Endodermal cell (in vitro differentiated cells): ENCODE measurements around the gene GPR22. TPM values are rescaled to one million over a fixed set of nuclear protein-coding genes. Genes with fewer than 3 reads are reported as not detected.

Experiments used
- DNase-seq: peaks from one replicate; pipeline ENCODE4 v3.0.0-alpha.2; 2017
- H3K27ac ChIP-seq: 2 replicates; pipeline ENCODE4 v1.5.1; 2013; ENCODE audit warnings: mild to moderate bottlenecking, low read depth, low read length, moderate library complexity
- H3K27me3 ChIP-seq: 2 replicates; pipeline ENCODE4 v1.6.1; 2013; ENCODE audit warnings: mild to moderate bottlenecking, low read length, moderate library complexity; ENCODE audit not compliant: insufficient read depth, control insufficient read depth, poor library complexity, severe bottlenecking
- H3K36me3 ChIP-seq: 2 replicates; pipeline ENCODE4 v1.7.0; 2013; ENCODE audit warnings: mild to moderate bottlenecking, low read length, moderate library complexity; ENCODE audit not compliant: control insufficient read depth, insufficient read depth
- H3K4me1 ChIP-seq: one replicate; pipeline ENCODE4 v1.7.0; 2013; ENCODE audit warnings: low read length; ENCODE audit not compliant: control insufficient read depth, insufficient read depth
- H3K4me3 ChIP-seq: 2 replicates; pipeline ENCODE4 v1.5.1; 2013; ENCODE audit warnings: mild to moderate bottlenecking, low read length, moderate library complexity
- H3K9ac ChIP-seq: 2 replicates; pipeline ENCODE4 v1.6.1; 2013; ENCODE audit warnings: mild to moderate bottlenecking, low read length, moderate library complexity; ENCODE audit not compliant: poor library complexity, severe bottlenecking; ENCODE audit errors: extremely low read depth
- H3K9me3 ChIP-seq: 2 replicates; pipeline ENCODE4 v1.6.1; 2013; ENCODE audit warnings: mild to moderate bottlenecking, low read length, moderate library complexity; ENCODE audit not compliant: control insufficient read depth
- H3K27ac Mint-ChIP-seq: 2 replicates; pipeline ENCODE4 v1.8.0; 2020; ENCODE audit warnings: mixed read lengths
- H3K27me3 Mint-ChIP-seq: 2 replicates; pipeline ENCODE4 v1.8.0; 2021; ENCODE audit warnings: mild to moderate bottlenecking, mixed read lengths; ENCODE audit not compliant: insufficient read depth
- H3K36me3 Mint-ChIP-seq: 2 replicates; pipeline ENCODE4 v1.8.0; 2020; ENCODE audit warnings: low read depth, mixed read lengths
- H3K4me1 Mint-ChIP-seq: 2 replicates; pipeline ENCODE4 v1.8.0; 2020; ENCODE audit warnings: mixed read lengths
- H3K4me3 Mint-ChIP-seq: 2 replicates; pipeline ENCODE4 v1.8.0; 2020; ENCODE audit warnings: mild to moderate bottlenecking, moderate library complexity, mixed read lengths
- H3K9me3 Mint-ChIP-seq: 2 replicates; pipeline ENCODE4 v1.8.0; 2020; ENCODE audit warnings: mild to moderate bottlenecking, mixed read lengths
- CTCF ChIP-seq: fragments of 200-600 bp; sonication (generic); conservative IDR thresholded peaks from 2 replicates; pipeline ENCODE4 v1.5.0; 2021; ENCODE audit warnings: antibody characterized with exemption, mild to moderate bottlenecking
- WGBS, 2 experiments: methylation state at CpG; one replicate each; pipeline versions ENCODE4 v1.1.5 to v1.1.7; 2013; ENCODE audit warnings: missing lambda C conversion rate in 2 of 2, mixed read lengths in 1 of 2; ENCODE audit not compliant: insufficient coverage in 1 of 2, insufficient read length in 1 of 2; 5-methylcytosine and 5-hydroxymethylcytosine counted together
- long read RNA-seq, 4 experiments: library from polyadenylated mRNA in 2 of 4; library from RNA in 1 of 4; library from capped mRNA in 1 of 4; stranded (forward) in 3 of 4; unstranded in 1 of 4; transcript quantifications; one replicate each; pipeline ENCODE4 v2.0.0, GENCODE V29; 2020 to 2021; ENCODE audit warnings: inconsistent platforms in 1 of 4
- polyA plus RNA-seq, 2 experiments: library from polyadenylated mRNA; stranded (reverse); fragments of 50-300 nt; gene quantifications; one replicate each; pipeline ENCODE4 v1.2.3, GENCODE V29; 2013
- total RNA-seq, 2 donors: library from RNA; stranded (reverse); fragmentation: NEBNext Ultra II Directional in 1 of 2; extraction: Animal tissue kit (Norgen Biotek cat#: 25700) in 1 of 2; gene quantifications; 2 replicates in 1 of 2; 3 replicates in 1 of 2; pipeline ENCODE4 v1.2.1, GENCODE V29; 2021

The GPR22 gene
- total RNA-seq = not detected
- 0.82 TPM for polyA plus RNA-seq (2013, experiment 1 of 2)
- polyA plus RNA-seq (2013, experiment 2 of 2) = 0.50 TPM
- long read RNA-seq, experiment 1 = 0 reads
- long read RNA-seq, experiment 2, partial matches to known transcripts = 0 of 1 reads
- long read RNA-seq, experiment 2, other reads (novel, unspliced or antisense) = 1 of 1 reads
- long read RNA-seq, experiment 3 = 0 reads
- long read RNA-seq, experiment 4 = 0 reads

GRCh38 chr7:107469929-107470328, at the start of gene GPR22:
Gene GPR22, plus strand, starts transcription at chr7:107470057. Its CDS starts 4,004 bp downstream, at chr7:107474061.
- no peaks in the 10 kb centered on the region for H3K9me3 Mint-ChIP-seq
- Histone ChIP-seq H3K36me3 (no peaks in the 10 kb centered on the region), H3K9me3 (no peaks in the 10 kb centered on the region), H3K9ac (no peak within 1 kb of the TSS), H3K27me3 (no peaks in the 10 kb centered on the region), H3K4me1 (no peaks in the 10 kb centered on the region), H3K27ac (no peak within 1 kb of the TSS), H3K4me3 (no peak within 1 kb of the TSS)
- H3K4me3 Mint-ChIP-seq = no peak within 1 kb of the TSS
- no peak within 1 kb of the TSS for H3K27ac Mint-ChIP-seq
- H3K4me1 Mint-ChIP-seq = no peaks in the 10 kb centered on the region
- TF ChIP-seq CTCF = no peak
- no peaks in the 10 kb centered on the region for H3K36me3 Mint-ChIP-seq
- no peak for DNase-seq
- 84 to 87% methylated on average over 3 to 4 of the region's 4 CpGs for WGBS, 2 experiments
- H3K27me3 Mint-ChIP-seq = no peaks in the 10 kb centered on the region

GRCh38 chr7:107427462-107427861, 42.4 kb upstream of the GPR22 start:
- Histone ChIP-seq H3K27ac (no peak overlapping the region), H3K36me3 (no peaks in the 10 kb centered on the region), H3K4me3 (no peak overlapping the region), H3K9me3 (peaks cover 26% of the 10 kb centered on the region), H3K9ac (no peak overlapping the region), H3K27me3 (no peaks in the 10 kb centered on the region), H3K4me1 (no peaks in the 10 kb centered on the region)
- Mint-ChIP-seq H3K9me3 (peaks cover 13% of the 10 kb centered on the region), H3K36me3 (peaks cover 14% of the 10 kb centered on the region), H3K4me1 (no peaks in the 10 kb centered on the region), H3K27me3 (no peaks in the 10 kb centered on the region), H3K27ac (no peak overlapping the region), H3K4me3 (no peak overlapping the region)
- WGBS, 2 experiments = 96 to 97% methylated on average over 5 of the region's 5 CpGs
- DNase-seq = no peak
- no peak for TF ChIP-seq CTCF

- Mint-ChIP-seq H3K9me3 (peaks cover 16% of the 10 kb centered on the region), H3K27me3 (no peaks in the 10 kb centered on the region), H3K4me1 (no peaks in the 10 kb centered on the region), H3K4me3 (no peak overlapping the region), H3K27ac (no peak overlapping the region), H3K36me3 (peaks cover 14% of the 10 kb centered on the region)
- H3K36me3 ChIP-seq = no peaks in the 10 kb centered on the region
- H3K9me3 ChIP-seq = peaks cover 31% of the 10 kb centered on the region
- no peaks in the 10 kb centered on the region for H3K4me1 ChIP-seq
- H3K27ac ChIP-seq = no peak overlapping the region
- 100% methylated on average over 1 of the region's 1 CpG; no CpG with 5 or more reads in 1 of the 2 experiments for WGBS, 2 experiments
- no peaks in the 10 kb centered on the region for H3K27me3 ChIP-seq
- no peak overlapping the region for H3K9ac ChIP-seq
- DNase-seq = no peak
- TF ChIP-seq CTCF = no peak
- H3K4me3 ChIP-seq = no peak overlapping the region
Measured at GRCh38 chr7:107428642-107429041, 41.2 kb upstream of the GPR22 start.
